Hematopoietic multipotent progenitor cell treated with erythropoietin and hydrocortisone succinate and interleukin-3 and kit ligand, for 17 days (in vitro differentiated cells): ENCODE data around the gene BCAS1.

Experiments
- DNase-seq: peaks from one replicate; pipeline ENCODE4 v3.0.0-alpha.2; 2015; ENCODE audit warnings: low spot score

BCAS1 gene

GRCh38 chr20:54102543-54102942 lies 32.1 kb upstream of the BCAS1 start:
- DNase-seq = no peak

DNA sequence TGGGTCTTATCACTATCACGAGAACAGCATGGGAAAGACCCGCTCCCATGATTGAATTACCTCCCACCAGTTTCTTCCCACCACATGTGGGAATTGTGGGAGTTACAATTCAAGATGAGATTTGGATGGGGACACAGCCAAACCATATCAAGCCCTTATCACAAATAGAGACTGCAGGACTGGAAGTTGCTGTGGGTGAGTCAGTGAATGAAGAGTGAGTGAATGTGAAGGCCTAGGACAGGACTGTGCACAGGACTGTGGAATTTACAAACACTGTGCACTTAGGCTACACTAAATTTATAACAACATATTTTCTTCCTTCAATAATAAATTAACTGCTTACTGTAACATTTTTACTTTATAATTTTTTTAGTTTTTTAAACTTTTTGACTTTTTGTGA lies 30.2 kb upstream of the BCAS1 start:
- no peak for DNase-seq

DNA sequence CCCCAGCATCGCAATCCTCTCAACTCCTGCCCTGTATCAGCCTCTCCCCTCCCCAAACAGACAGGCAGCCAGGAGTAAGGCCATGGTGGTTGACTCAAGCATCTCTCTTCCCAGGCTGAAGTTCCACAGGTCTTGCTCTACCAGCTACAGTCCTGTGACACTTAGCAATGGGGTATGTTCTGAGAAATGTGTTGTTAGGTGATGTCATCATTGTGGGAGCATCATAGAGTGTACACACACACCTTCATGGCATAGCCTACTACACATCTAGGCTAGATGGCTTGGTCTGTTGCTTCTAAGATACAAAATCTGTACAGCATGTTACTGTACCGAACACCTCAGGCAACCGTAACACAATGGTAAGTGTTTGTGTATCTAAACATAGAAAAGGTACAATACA lies 29.5 kb upstream of the BCAS1 start:
- no peak for DNase-seq

GRCh38 chr20:54098047-54098446 lies 27.7 kb upstream of the BCAS1 start:
- no peak for DNase-seq

- DNase-seq = no peak
Measured at GRCh38 chr20:54097236-54097529, 26.8 kb upstream of the BCAS1 start.

DNA sequence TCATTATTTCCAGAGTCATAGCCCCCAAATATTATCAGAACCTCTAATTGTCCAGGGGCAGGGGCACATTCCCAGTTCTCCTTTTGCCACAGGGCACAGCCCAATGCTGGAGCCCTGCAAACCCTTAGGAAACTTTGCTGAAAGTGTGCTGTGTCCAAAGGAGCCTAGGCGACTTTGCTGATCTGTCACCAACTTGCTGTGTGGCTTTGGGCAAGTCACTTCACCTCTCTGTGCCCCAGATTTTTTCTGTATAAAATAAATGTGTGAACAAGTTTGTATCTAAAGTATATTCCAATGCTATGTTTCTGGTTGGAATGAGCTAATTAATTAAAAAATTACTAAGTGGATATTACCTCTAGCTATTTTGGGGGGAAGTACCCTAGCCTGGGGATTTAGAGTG lies 25.4 kb upstream of the BCAS1 start:
- no peak for DNase-seq

- DNase-seq = no peak
Measured at GRCh38 chr20:54094268-54094580, 23.8 kb upstream of the BCAS1 start.

GRCh38 chr20:54093423-54094267 lies 23.3 kb upstream of the BCAS1 start:
- DNase-seq = no peak

DNA sequence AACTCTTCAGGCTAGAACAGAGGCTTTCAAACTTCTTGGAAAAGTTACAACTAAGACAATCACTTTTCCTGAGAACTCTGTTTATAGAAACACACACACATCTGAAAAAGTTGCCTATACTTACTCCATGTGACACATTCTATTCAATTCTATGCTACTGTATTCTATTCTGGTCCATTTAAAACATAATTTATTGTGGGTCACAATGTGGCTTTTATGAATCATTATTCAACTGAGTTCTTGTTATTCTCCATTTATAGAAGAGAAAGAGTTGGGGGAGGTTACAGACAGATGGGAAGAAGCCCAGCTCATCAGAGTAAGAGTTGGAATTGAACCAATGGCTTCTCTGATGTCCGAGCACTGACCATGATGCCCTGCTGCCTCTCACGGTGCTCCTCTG lies 21.6 kb upstream of the BCAS1 start:
- DNase-seq = no peak

GRCh38 chr20:54091120-54091480 lies 20.7 kb upstream of the BCAS1 start:
- DNase-seq = no peak

- no peak for DNase-seq
Measured at GRCh38 chr20:54090230-54091119, 20.1 kb upstream of the BCAS1 start.

- DNase-seq = no peak
Measured at GRCh38 chr20:54088430-54088829, 18.0 kb upstream of the BCAS1 start.

DNA sequence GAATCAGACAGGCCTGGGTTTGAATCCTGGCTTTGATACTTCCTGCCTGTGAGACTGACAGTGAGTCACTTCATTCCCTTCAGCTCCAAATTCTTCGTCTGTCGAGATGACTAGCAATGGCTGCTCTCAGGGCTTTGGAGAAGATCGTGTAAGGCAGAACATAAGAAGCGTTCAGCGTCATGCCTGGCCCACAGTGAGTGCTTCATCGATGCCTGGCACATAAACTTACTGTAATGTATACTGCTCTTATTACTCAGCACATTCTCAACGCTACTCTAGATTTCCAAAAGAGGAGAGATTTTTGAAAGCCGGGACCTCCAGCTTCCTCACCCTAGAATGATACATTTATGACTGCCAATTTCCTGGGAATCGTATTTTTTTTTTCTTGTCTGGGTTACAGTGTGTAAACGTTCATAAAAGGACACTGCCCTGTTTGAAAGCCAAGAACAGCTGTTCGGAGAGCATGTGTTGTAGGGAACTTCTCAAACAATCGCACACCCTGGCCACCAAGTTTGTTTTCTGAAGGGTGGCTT lies 16.2 kb upstream of the BCAS1 start:
- no peak for DNase-seq

DNA sequence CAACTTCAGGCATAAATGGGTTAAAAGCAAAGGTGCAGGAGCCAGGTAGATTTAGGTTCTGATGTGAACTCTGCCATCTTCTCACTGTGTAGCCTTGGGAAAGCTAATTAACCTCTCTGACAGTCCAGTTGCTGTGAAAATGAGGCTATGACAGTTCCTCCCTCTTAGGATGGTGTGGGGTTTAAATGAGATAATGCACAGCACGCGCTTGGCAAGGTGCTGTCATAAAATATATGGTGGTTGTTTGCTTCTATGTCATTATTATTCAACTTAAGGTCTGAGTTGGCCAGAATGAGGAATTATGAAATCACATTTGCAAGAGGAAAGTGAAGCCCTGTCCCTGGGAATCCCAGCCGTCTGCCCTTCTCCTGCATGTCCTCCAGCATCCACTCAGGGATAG lies 15.5 kb upstream of the BCAS1 start:
- DNase-seq = no peak

DNA sequence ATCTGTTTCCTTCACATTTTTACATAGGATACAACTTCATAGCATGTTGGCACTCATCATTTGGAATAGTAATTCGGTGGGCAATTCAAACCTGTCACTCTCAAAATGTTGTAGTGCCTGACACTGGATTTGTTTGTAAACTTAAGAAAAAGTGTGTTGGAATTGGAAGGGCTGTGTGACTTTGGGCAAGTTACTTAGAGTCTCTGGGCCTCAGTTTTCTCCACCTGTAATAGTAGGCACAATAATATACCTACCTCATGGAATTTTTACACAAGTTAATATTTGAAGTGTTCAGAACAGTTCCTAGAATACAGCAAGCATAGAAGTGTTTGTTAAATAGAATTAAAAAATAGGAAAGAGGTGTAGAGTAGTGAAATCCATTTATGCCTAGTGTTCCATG lies 15.0 kb upstream of the BCAS1 start:
- DNase-seq = no peak

- DNase-seq = no peak
Measured at GRCh38 chr20:54084727-54085388, 14.5 kb upstream of the BCAS1 start.

- DNase-seq = no peak
Measured at GRCh38 chr20:54084193-54084592, 13.8 kb upstream of the BCAS1 start.

DNA sequence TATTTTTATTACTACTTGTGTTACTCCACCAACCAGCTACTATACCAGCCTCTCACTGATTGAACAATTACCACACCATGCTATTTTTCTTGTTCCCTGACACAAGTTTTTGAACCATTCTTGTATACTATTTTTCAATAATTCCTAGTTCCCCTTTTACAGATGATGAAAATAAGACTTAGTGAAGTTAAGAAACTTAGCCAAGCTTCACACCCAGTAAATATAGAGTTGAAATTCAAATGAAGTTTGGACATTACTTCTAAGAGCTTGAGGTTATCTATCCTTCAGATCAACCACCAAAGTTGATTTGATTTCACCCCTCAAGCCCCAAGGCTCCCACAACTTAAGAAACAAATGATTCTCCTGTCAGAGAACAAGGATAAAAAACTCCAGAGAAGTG lies 13.1 kb upstream of the BCAS1 start:
- no peak for DNase-seq

DNA sequence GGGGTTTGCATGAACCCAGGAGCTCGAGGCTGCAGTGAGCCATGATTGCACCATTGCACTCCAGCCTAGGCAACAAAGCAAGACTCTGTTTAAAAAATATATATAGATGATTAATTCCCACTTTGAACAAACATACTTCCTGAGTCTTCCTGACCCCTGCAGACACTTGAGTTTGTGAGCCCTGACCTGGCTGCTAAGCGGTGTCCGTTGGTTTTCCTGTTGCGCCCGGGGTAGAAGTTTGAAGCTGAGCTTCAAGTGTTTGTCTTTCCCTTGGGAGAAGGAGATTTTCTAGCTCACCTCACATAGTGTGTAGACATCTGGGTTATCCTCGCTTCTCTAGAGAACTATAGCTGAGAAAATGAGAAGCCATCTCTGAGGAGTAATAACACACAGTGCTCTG lies 11.7 kb upstream of the BCAS1 start:
- no peak for DNase-seq

DNA sequence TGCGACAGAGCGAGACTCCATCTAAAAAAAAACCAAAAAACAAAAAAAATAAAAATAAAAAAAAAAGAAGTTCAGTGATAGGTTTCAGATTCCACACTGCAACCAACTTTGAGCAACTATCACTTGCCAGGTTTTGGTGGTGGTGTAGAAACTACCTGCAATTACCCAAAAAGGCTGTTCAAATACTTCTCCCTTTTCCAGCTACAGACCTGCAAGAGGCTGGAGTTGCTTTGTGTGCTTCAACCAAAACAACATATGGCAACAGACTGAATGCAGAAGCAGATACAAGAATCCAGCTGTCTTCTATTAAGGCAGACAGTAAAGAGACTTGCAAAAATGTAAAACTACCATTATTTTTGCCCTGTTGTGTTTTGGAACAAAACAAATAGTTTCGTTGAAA lies 9.3 kb upstream of the BCAS1 start:
- no peak for DNase-seq

DNA sequence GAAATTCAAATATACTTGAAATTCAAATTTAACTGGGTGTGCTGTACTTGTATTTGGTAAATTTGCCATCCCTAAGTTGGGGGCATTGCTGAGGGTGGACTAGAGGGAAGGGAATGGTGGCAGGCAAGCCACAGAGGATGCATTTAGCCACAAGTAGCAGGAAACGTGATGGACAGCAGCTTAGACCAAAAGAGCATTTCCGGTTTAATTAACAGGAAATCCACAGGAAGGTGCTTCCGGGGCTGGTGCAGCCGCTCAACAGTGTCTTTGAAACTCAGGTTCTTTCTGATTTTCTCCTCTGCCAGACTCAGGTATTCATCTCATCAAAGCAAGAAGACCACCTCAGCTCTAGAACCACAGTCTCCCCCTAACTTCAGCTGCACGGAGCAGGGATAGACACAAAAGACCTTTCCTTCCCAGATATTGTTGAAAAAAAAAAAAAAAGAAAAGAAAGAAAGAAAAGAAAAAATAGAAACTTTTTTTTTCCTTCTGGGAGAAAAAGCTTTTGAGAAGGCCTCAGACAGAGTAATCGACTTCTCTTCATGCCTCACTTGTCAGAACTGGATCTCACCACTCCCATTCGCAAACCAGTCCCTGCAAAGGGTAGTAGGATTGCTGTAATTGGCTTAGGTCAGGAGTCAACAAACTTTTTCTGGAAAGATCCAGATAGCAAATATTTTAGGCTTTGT lies 8.0 kb upstream of the BCAS1 start:
- DNase-seq = no peak

DNA sequence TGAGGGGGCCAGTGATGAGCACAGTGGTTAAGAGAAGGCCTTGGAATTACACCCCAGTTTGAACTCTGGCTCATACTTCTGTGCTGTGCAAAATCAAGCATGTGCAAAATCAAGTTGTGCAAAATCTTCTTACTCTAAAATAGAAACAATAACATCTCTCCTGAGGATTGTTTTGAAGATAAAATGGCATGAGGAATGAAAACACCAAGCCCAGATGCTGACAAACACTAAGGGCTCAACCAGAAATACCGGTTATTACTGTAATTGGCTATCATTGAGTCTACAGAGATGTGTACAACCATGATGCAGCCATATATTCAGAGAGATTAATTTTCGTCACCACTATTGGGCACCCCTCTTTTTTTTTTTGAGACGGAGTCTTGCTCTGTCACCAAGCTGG lies 5.9 kb upstream of the BCAS1 start:
- no peak for DNase-seq
